ENCODE measurements around the gene PTPRD. TPM values are rescaled to one million over a fixed set of nuclear protein-coding genes. Genes with fewer than 3 reads are reported as not detected.

PTPRD gene
- total and polyA plus RNA-seq, 3 experiments from 2014 or later: 0.02 to 0.04 TPM; not detected in 1

DNA sequence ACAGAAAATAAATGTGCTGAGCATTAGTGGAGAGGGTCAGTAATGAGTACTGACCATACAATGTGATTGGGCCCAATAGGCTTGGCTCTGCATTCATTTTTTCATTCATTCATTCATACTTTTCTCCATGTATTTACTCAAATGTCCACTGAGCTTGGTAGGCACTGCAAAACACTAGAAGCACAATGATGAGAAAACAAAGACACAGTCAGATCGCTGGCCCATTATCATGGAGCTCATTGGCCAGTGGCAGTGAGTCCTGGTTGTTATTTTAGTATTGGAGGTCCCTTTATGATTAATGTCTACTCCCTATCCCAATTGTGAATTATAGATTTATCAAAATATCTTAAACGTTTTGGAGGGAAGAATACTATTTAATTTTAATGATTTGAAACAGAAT, 1733.5 kb downstream of the PTPRD start:
- DNase-seq: no peak
- no peak overlapping the region for H3K27ac Mint-ChIP-seq
- no peaks in the 10 kb centered on the region for H3K36me3 ChIP-seq (ENCODE audit: insufficient read depth, low read length)
- H3K4me1 Mint-ChIP-seq: no peaks in the 10 kb centered on the region
- no peak overlapping the region for H3K4me3 ChIP-seq (ENCODE audit: low read length)
- H3K4me1 ChIP-seq (ENCODE audit: insufficient read depth, low read length): no peaks in the 10 kb centered on the region
- ChIA-PET CTCF (no interaction called here), POLR2A (no interaction called here)
- H3K36me3 Mint-ChIP-seq: no peaks in the 10 kb centered on the region
- no peaks in the 10 kb centered on the region for H3K27me3 ChIP-seq (ENCODE audit: insufficient read depth, low read length, poor library complexity, severe bottlenecking)
- peaks cover 0 to 6% (median 0%) of the 10 kb centered on the region in 5 donors for H3K9me3 Mint-ChIP-seq
- no peaks in the 10 kb centered on the region for H3K9me3 ChIP-seq (ENCODE audit: low read length)
- H3K27me3 Mint-ChIP-seq: peaks cover 0 to 3% of the 10 kb centered on the region in 2 donors
- H3K27ac ChIP-seq (ENCODE audit: low read depth, low read length): no peak overlapping the region
- no peak overlapping the region for H3K4me3 Mint-ChIP-seq

DNA sequence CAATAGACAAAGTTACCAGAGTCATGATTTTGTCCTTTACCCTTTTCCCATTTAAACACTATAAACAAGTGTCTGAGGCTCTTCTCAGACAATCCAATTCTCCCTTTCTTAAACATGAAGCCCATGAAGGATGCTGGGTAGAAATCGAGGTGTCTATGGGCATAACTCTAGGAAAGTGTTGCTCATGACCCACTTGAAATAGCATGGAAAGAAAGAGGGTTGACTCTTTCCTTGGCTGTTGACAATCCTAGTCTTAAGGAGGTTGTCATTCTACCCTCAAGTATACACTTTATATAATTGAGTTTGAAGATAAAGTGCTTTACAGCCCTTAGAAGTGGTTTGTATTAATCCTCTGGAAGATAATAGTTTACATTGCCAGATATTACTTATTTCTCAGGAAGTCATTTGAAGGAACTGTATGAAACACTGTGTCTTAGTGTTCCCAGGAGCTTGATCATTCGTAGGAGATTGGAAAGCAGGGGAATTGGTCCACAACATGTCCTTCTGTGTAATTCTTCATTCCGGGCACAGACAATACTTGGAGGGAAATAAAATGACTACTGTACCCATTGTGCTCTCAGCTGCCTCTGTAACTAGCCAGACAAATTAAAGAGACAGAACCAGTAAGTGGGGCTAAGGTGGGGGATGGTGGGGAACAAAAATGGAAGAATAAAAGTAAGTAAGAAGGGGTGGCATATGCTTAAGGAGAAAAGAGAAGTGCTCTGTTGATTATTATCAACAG, 1734.9 kb downstream of the PTPRD start:
- Mint-ChIP-seq H3K36me3 (no peaks in the 10 kb centered on the region), H3K4me1 (no peaks in the 10 kb centered on the region), H3K4me3 (no peak overlapping the region), H3K27me3 (peaks cover 0 to 4% of the 10 kb centered on the region in 2 donors), H3K9me3 (peaks cover 0 to 6% (median 0%) of the 10 kb centered on the region in 5 donors), H3K27ac (no peak overlapping the region)
- H3K9me3 ChIP-seq (ENCODE audit: low read length): no peaks in the 10 kb centered on the region
- no peak overlapping the region for H3K4me3 ChIP-seq (ENCODE audit: low read length)
- no peaks in the 10 kb centered on the region for H3K4me1 ChIP-seq (ENCODE audit: insufficient read depth, low read length)
- no peaks in the 10 kb centered on the region for H3K27me3 ChIP-seq (ENCODE audit: insufficient read depth, low read length, poor library complexity, severe bottlenecking)
- ChIA-PET CTCF (no interaction called here), POLR2A (no interaction called here)
- no peak overlapping the region for H3K27ac ChIP-seq (ENCODE audit: low read depth, low read length)
- no peaks in the 10 kb centered on the region for H3K36me3 ChIP-seq (ENCODE audit: insufficient read depth, low read length)
- no peak for DNase-seq

DNA sequence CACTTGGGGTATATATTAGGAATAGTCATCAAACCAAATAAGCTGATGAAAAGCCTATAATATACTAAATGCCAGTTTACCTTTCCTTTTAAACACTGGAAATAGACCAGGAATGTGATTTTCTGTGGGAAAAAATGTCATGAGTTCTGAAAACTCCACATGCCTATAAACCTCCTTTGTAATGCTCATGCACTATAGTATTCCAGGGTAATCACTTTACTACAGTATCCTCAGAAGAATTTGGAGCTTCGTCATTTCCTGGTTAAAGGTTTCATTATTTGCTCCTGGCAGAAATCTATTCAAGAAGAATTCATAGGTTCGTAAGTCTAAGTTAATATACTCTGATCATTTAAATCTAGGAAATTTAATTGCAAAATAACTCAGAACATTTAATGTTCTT, 1736.5 kb downstream of the PTPRD start:
- Mint-ChIP-seq H3K4me3 (no peak overlapping the region), H3K27me3 (peaks cover 0 to 4% of the 10 kb centered on the region in 2 donors), H3K9me3 (peaks cover 0 to 6% (median 0%) of the 10 kb centered on the region in 5 donors), H3K36me3 (no peaks in the 10 kb centered on the region), H3K4me1 (no peaks in the 10 kb centered on the region), H3K27ac (no peak overlapping the region)
- Histone ChIP-seq H3K4me1 (ENCODE audit: insufficient read depth, low read length) (no peaks in the 10 kb centered on the region), H3K27me3 (ENCODE audit: insufficient read depth, low read length, poor library complexity, severe bottlenecking) (no peaks in the 10 kb centered on the region), H3K9me3 (ENCODE audit: low read length) (no peaks in the 10 kb centered on the region), H3K36me3 (ENCODE audit: insufficient read depth, low read length) (no peaks in the 10 kb centered on the region), H3K27ac (ENCODE audit: low read depth, low read length) (no peak overlapping the region), H3K4me3 (ENCODE audit: low read length) (no peak overlapping the region)
- CTCF ChIA-PET: no interaction called here
- POLR2A ChIA-PET: no interaction called here
- no peak for DNase-seq

DNA sequence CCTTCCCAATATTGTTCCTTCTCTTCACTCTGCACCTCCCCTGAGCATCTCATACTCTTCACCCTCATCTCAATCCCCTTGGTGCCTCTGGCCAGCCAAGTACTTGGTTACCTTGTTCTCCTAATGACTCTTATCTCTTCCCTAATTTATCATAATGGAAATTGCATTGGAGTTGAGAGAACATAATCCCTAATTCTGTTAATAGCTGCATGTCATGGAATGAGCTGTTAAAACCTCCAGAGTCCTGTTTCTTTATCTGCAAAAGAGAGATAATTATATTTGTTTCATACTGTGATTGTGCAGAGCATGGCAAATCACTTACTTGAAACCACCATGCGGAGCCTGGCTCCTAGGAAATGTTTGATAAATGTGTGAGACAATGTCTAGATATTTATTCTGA, 1738.3 kb downstream of the PTPRD start:
- Mint-ChIP-seq H3K36me3 (no peaks in the 10 kb centered on the region), H3K27me3 (peaks cover 0 to 4% of the 10 kb centered on the region in 2 donors), H3K27ac (no peak overlapping the region), H3K4me3 (no peak overlapping the region), H3K4me1 (no peaks in the 10 kb centered on the region), H3K9me3 (peaks cover 0 to 6% (median 0%) of the 10 kb centered on the region in 5 donors)
- DNase-seq: no peak
- Histone ChIP-seq H3K27ac (ENCODE audit: low read depth, low read length) (no peak overlapping the region), H3K27me3 (ENCODE audit: insufficient read depth, low read length, poor library complexity, severe bottlenecking) (no peaks in the 10 kb centered on the region), H3K4me1 (ENCODE audit: insufficient read depth, low read length) (no peaks in the 10 kb centered on the region), H3K9me3 (ENCODE audit: low read length) (no peaks in the 10 kb centered on the region), H3K36me3 (ENCODE audit: insufficient read depth, low read length) (no peaks in the 10 kb centered on the region), H3K4me3 (ENCODE audit: low read length) (no peak overlapping the region)
- ChIA-PET POLR2A (no interaction called here), CTCF (no interaction called here)

DNA sequence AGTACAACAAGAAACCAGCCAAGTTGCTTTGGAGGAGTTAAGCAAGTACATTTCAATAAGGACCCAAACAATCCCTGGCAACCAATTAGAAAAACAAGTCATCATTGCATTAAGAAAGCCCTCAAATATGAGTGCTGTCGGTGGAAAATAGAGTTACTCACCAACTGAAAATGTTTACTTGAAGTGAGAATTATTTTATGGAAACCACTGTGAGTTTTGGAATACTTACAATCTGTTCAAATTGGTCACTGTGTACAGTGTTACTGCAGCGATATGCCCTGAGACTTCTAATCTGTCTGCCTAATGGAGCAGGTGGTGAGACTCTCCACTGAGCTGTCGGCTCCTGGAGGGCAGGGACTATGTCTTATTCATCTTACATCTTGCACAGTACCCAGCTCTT, 1740.0 kb downstream of the PTPRD start:
- no peak for DNase-seq
- Histone ChIP-seq H3K36me3 (ENCODE audit: insufficient read depth, low read length) (no peaks in the 10 kb centered on the region), H3K9me3 (ENCODE audit: low read length) (no peaks in the 10 kb centered on the region), H3K27me3 (ENCODE audit: insufficient read depth, low read length, poor library complexity, severe bottlenecking) (no peaks in the 10 kb centered on the region), H3K4me1 (ENCODE audit: insufficient read depth, low read length) (no peaks in the 10 kb centered on the region), H3K27ac (ENCODE audit: low read depth, low read length) (no peak overlapping the region), H3K4me3 (ENCODE audit: low read length) (no peak overlapping the region)
- Mint-ChIP-seq H3K4me3 (no peak overlapping the region), H3K9me3 (peaks cover 0 to 3% (median 0%) of the 10 kb centered on the region in 5 donors), H3K4me1 (no peaks in the 10 kb centered on the region), H3K36me3 (no peaks in the 10 kb centered on the region), H3K27me3 (peaks cover 0 to 4% of the 10 kb centered on the region in 2 donors), H3K27ac (no peak overlapping the region)
- ChIA-PET POLR2A (no interaction called here), CTCF (no interaction called here)

DNA sequence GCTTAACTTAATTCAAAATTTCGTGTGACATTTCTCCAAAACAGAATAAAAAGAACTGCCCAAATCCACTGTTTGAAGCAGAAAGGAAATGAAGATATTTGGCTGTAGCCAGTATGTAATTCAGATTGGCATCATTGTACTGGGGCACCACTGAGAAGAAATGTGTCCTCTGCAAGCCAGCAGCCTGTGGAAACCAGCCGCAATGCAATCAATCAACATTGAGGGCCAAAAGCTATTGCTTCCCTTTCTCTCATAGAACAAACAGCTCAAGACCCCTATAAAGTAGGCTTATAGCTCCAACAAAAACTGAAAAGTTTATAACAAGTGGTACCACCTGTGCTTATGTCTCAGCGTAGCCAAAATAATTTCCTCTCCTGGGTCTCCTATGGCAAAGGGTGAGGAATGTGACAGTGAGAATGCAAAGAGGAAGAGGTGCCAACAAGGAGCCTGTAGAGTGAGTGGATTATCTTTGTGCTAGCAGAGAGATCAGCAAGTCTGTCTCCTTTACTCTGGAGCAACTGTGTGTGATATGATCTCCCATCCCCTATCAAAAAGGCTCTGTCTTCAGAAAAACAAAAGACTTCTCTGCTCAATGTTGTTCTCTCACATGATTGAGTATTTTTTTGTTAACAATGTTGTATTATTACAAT, 1740.9 kb downstream of the PTPRD start:
- H3K4me1 Mint-ChIP-seq: no peaks in the 10 kb centered on the region
- H3K27ac Mint-ChIP-seq: no peak overlapping the region
- peaks cover 0 to 4% of the 10 kb centered on the region in 2 donors for H3K27me3 Mint-ChIP-seq
- Histone ChIP-seq H3K27ac (ENCODE audit: low read depth, low read length) (no peak overlapping the region), H3K4me3 (ENCODE audit: low read length) (no peak overlapping the region), H3K27me3 (ENCODE audit: insufficient read depth, low read length, poor library complexity, severe bottlenecking) (no peaks in the 10 kb centered on the region), H3K4me1 (ENCODE audit: insufficient read depth, low read length) (no peaks in the 10 kb centered on the region), H3K36me3 (ENCODE audit: insufficient read depth, low read length) (no peaks in the 10 kb centered on the region), H3K9me3 (ENCODE audit: low read length) (no peaks in the 10 kb centered on the region)
- no peak for DNase-seq
- ChIA-PET POLR2A (no interaction called here), CTCF (no interaction called here)
- H3K4me3 Mint-ChIP-seq: no peak overlapping the region
- no peaks in the 10 kb centered on the region for H3K36me3 Mint-ChIP-seq
- no peaks in the 10 kb centered on the region for H3K9me3 Mint-ChIP-seq

DNA sequence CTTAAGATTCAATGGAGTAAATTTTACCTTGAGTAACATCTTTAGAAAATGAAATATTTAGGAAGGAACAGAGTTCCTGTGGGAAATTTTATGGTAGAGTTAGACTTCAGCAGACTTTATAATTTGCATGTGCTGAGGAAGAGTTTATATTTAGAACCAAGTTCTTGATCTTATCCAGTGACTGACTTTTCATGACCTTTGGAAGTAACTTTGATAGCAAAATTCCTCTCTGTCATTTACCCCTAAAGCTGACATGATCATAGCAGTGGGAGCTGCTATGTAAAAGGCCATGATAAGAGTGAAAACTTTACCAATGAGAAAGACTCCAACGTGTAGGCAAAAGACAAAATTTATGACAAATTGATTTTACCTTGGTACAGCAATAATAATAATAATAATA, 1741.4 kb downstream of the PTPRD start:
- Histone ChIP-seq H3K36me3 (ENCODE audit: insufficient read depth, low read length) (no peaks in the 10 kb centered on the region), H3K4me3 (ENCODE audit: low read length) (no peak overlapping the region), H3K27me3 (ENCODE audit: insufficient read depth, low read length, poor library complexity, severe bottlenecking) (no peaks in the 10 kb centered on the region), H3K9me3 (ENCODE audit: low read length) (no peaks in the 10 kb centered on the region), H3K4me1 (ENCODE audit: insufficient read depth, low read length) (no peaks in the 10 kb centered on the region), H3K27ac (ENCODE audit: low read depth, low read length) (no peak overlapping the region)
- H3K4me1 Mint-ChIP-seq: no peaks in the 10 kb centered on the region
- no peak overlapping the region for H3K4me3 Mint-ChIP-seq
- no peak overlapping the region for H3K27ac Mint-ChIP-seq
- no peak for DNase-seq
- POLR2A ChIA-PET: no interaction called here
- CTCF ChIA-PET: no interaction called here
- H3K9me3 Mint-ChIP-seq: no peaks in the 10 kb centered on the region
- peaks cover 0 to 4% of the 10 kb centered on the region in 2 donors for H3K27me3 Mint-ChIP-seq
- H3K36me3 Mint-ChIP-seq: no peaks in the 10 kb centered on the region

DNA sequence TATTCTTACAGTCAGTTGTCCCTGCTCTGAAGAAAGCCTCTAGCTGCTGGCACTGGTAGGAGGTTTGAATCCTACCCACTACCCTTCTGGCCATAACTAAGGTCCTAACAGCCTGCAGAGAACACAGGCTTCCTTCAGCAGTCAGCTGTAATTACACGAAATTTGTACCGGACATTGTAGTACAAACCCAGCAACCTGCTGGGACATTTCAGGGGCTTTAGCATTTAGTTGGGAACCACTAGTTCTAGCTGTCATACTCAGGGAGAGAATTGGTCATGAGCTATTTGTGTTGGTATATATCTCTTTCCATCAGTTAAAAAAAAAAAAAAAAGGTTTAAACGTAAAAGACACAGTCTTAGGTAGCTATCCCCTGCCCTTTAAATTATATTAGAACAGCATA, 1743.0 kb downstream of the PTPRD start:
- no peak for DNase-seq
- no peaks in the 10 kb centered on the region for H3K4me1 ChIP-seq (ENCODE audit: insufficient read depth, low read length)
- H3K9me3 Mint-ChIP-seq: no peaks in the 10 kb centered on the region
- peaks cover 0 to 4% of the 10 kb centered on the region in 2 donors for H3K27me3 Mint-ChIP-seq
- H3K27me3 ChIP-seq (ENCODE audit: insufficient read depth, low read length, poor library complexity, severe bottlenecking): no peaks in the 10 kb centered on the region
- H3K4me3 Mint-ChIP-seq: no peak overlapping the region
- no peaks in the 10 kb centered on the region for H3K9me3 ChIP-seq (ENCODE audit: low read length)
- no peaks in the 10 kb centered on the region for H3K36me3 Mint-ChIP-seq
- no peak overlapping the region for H3K4me3 ChIP-seq (ENCODE audit: low read length)
- no peak overlapping the region for H3K27ac Mint-ChIP-seq
- no peaks in the 10 kb centered on the region for H3K4me1 Mint-ChIP-seq
- ChIA-PET POLR2A (no interaction called here), CTCF (no interaction called here)
- no peak overlapping the region for H3K27ac ChIP-seq (ENCODE audit: low read depth, low read length)
- H3K36me3 ChIP-seq (ENCODE audit: insufficient read depth, low read length): no peaks in the 10 kb centered on the region
